Neural cell (in vitro differentiated cells): ENCODE data around the gene TTC8.

ENCODE experiments used
- EZH2 ChIP-seq: fragments of 200-600, 300-800 bp; shearing (Covaris generic), sonication (generic); IDR thresholded peaks from 2 replicates; pipeline ENCODE4 v1.6.1; 2014; ENCODE audit warnings: antibody characterized with exemption, low read length, borderline replicate concordance, mild to moderate bottlenecking; ENCODE audit not compliant: insufficient read depth, poor library complexity, severe bottlenecking
- TF ChIP-seq, protein P1 (sequence below): fragments of 450-650 bp; IDR thresholded peaks from 2 replicates; pipeline ENCODE4 v1.5.1; 2014; ENCODE audit warnings: antibody characterized with exemption, mild to moderate bottlenecking, moderate library complexity; ENCODE audit not compliant: poor library complexity, severe bottlenecking

DNA sequence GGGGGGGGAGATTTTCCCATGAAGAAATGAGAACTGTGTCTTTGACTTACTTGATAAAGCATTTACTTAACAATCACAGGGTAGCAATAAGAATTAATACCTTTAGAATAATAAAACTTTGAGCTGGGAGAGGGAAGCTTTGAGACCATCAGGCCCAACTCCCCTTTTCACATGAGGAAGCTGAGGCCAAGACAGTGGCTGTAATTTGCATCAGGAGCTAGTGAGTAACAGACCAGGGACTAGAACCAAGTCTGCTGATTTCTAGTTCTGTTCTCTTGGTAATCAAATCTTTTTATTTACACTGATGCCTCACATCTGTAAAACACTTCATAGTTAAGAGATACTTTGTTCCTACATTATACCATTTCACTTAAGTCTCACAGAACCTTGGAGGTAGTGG is 28.7 kb downstream of the TTC8 start:
- TF ChIP-seq EZH2, result no peak
- TF ChIP-seq, protein P1, sequence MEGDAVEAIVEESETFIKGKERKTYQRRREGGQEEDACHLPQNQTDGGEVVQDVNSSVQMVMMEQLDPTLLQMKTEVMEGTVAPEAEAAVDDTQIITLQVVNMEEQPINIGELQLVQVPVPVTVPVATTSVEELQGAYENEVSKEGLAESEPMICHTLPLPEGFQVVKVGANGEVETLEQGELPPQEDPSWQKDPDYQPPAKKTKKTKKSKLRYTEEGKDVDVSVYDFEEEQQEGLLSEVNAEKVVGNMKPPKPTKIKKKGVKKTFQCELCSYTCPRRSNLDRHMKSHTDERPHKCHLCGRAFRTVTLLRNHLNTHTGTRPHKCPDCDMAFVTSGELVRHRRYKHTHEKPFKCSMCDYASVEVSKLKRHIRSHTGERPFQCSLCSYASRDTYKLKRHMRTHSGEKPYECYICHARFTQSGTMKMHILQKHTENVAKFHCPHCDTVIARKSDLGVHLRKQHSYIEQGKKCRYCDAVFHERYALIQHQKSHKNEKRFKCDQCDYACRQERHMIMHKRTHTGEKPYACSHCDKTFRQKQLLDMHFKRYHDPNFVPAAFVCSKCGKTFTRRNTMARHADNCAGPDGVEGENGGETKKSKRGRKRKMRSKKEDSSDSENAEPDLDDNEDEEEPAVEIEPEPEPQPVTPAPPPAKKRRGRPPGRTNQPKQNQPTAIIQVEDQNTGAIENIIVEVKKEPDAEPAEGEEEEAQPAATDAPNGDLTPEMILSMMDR, result no peak
